Fibroblast of lung (primary cell): ENCODE data around the gene NAA16.

ENCODE experiments used
- EZH2 ChIP-seq: IDR thresholded peaks from 2 replicates; pipeline ENCODE4 v1.5.1; 2012; ENCODE audit warnings: low read length, control low read depth, mild to moderate bottlenecking; ENCODE audit errors: missing control alignments
- TF ChIP-seq, protein P1 (sequence below), 2 donors: IDR thresholded peaks in 1 of 2; conservative IDR thresholded peaks in 1 of 2; 1 replicate in 1 of 2; 2 replicates in 1 of 2; pipeline ENCODE4 v1.5.1; 2011 to 2012; ENCODE audit warnings: low read length in 2 of 2, control low read depth in 1 of 2, inconsistent platforms in 1 of 2, low read depth in 1 of 2, mild to moderate bottlenecking in 1 of 2

DNA sequence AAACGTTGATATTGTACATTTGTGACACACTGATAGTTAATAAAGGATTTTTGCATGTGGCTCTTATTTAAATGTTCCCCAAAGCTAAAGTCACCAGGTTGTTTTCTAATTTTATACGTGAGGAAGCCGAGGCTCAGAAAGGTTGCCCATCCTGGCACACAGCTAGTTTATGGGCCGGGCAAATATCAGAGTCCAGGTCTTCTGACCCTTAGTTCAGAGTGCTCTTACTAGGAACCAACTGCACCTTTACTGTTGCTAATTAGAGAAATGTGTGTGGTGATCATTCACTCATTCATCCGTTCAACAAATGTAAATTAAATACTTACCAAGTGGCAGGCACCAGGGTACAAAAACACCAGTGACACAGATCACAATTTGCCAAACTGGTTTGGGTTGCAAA lies 100.0 kb downstream of the NAA16 start:
- TF ChIP-seq, protein P1, sequence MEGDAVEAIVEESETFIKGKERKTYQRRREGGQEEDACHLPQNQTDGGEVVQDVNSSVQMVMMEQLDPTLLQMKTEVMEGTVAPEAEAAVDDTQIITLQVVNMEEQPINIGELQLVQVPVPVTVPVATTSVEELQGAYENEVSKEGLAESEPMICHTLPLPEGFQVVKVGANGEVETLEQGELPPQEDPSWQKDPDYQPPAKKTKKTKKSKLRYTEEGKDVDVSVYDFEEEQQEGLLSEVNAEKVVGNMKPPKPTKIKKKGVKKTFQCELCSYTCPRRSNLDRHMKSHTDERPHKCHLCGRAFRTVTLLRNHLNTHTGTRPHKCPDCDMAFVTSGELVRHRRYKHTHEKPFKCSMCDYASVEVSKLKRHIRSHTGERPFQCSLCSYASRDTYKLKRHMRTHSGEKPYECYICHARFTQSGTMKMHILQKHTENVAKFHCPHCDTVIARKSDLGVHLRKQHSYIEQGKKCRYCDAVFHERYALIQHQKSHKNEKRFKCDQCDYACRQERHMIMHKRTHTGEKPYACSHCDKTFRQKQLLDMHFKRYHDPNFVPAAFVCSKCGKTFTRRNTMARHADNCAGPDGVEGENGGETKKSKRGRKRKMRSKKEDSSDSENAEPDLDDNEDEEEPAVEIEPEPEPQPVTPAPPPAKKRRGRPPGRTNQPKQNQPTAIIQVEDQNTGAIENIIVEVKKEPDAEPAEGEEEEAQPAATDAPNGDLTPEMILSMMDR (conservative IDR thresholded peaks at IDR 0.05 in 1 of 2, IDR thresholded peaks at IDR 0.05 in 1 of 2; ENCODE audit: low read depth in 1 of 2, low read length in 2 of 2), result no peak
- TF ChIP-seq EZH2, result no peak
